HCT116 (cell line): ENCODE results near the gene SAMD13. TPM values are rescaled to one million over a fixed set of nuclear protein-coding genes. Genes with fewer than 3 reads are reported as not detected.

Experiments
- ATAC-seq: fragments of 200-7000 bp; cut with Tn5 transposase; 2 replicates; pipeline ENCODE4 v1.9.1; 2020; ENCODE audit warnings: mild to moderate bottlenecking, moderate library complexity
- BruUV-seq: library from RNA; stranded (reverse); fragments of 400-500 nt; replicated peaks from 2 replicates; lab custom pipeline; 2021; lab: Mats Ljungman, UMichigan
- CTCF ChIA-PET: fragments of 300-600 bp; sonication (Branson Sonifier 250); formaldehyde crosslinking; loops from one replicate; lab custom pipeline; 2021; ENCODE audit warnings: antibody characterized with exemption; lab: Charles Lee
- POLR2A ChIA-PET: fragments of 300-600, 350-600 bp; sonication (Branson Sonifier 250); formaldehyde crosslinking; loops from one replicate; lab custom pipeline; 2021; ENCODE audit warnings: antibody characterized with exemption; lab: Charles Lee
- RAD21 ChIA-PET, 2 experiments: fragments of 300-600 bp; sonication (Branson Sonifier 250); formaldehyde crosslinking; loops; one replicate each; lab custom pipeline; 2023; ENCODE audit warnings: low total read pairs in 2 of 2; ENCODE audit not compliant: uncharacterized antibody in 2 of 2, unreplicated experiment in 2 of 2, low non-redundant PET in 1 of 2; lab: Charles Lee
- DNase-seq: peaks from one replicate; pipeline ENCODE4 v3.0.0-alpha.2; 2010; ENCODE audit warnings: low read depth, low spot score
- H2AFZ ChIP-seq: fragments of 200-600 bp; shearing (Covaris generic), sonication (generic); 2 replicates; pipeline ENCODE4 v1.6.1; 2017; ENCODE audit warnings: low read depth, mixed run types, mixed read lengths, antibody characterized with exemption, low read length; ENCODE audit not compliant: poor library complexity, severe bottlenecking
- H3K27ac ChIP-seq: 2 replicates; pipeline ENCODE4 v1.5.1; 2012; ENCODE audit warnings: low read depth, low read length
- H3K27me3 ChIP-seq: fragments of 200-600 bp; sonication (generic); 2 replicates; pipeline ENCODE4 v1.6.1; 2016; ENCODE audit warnings: mixed run types, low read length, mixed read lengths; ENCODE audit not compliant: insufficient read depth
- H3K36me3 ChIP-seq, 2 experiments: fragments of 200-500 bp in 1 of 2; fragments of 200-600 bp in 1 of 2; sonication (Bioruptor generic) in 1 of 2; sonication (generic) in 1 of 2; 2 replicates each; pipeline versions ENCODE4 v1.5.1 to v1.6.1; 2014 to 2016; ENCODE audit warnings: low read length in 2 of 2, inconsistent platforms in 1 of 2, mixed read lengths in 1 of 2, mixed run types in 1 of 2; ENCODE audit not compliant: insufficient read depth in 2 of 2, control insufficient read depth in 1 of 2
- H3K4me1 ChIP-seq, 2 experiments: fragments of 200-600 bp in 1 of 2; sonication (generic) in 1 of 2; 2 replicates each; pipeline versions ENCODE4 v1.5.1 to v1.6.1; 2012 to 2017; ENCODE audit warnings: low read length in 2 of 2, inconsistent platforms in 1 of 2, mild to moderate bottlenecking in 1 of 2, mixed read lengths in 1 of 2, mixed run types in 1 of 2, moderate library complexity in 1 of 2; ENCODE audit not compliant: insufficient read depth in 2 of 2, control insufficient read depth in 1 of 2
- H3K4me2 ChIP-seq: fragments of 200-600 bp; sonication (generic); 2 replicates; pipeline ENCODE4 v1.6.1; 2017; ENCODE audit warnings: mixed run types, low read length, mixed read lengths
- H3K4me3 ChIP-seq, 2 experiments: fragments of 200-600 bp in 1 of 2; sonication (generic) in 1 of 2; replicated peaks in 1 of 2; 2 replicates each; pipeline ENCODE4 v1.5.1; 2011 to 2016; ENCODE audit warnings: low read length in 2 of 2, control low read depth in 1 of 2, low read depth in 1 of 2, mild to moderate bottlenecking in 1 of 2, mixed read lengths in 1 of 2, mixed run types in 1 of 2
- H3K79me2 ChIP-seq: fragments of 200-600 bp; sonication (generic); 2 replicates; pipeline ENCODE4 v1.6.1; 2017; ENCODE audit warnings: mild to moderate bottlenecking, mixed run types, low read length, moderate library complexity, mixed read lengths; ENCODE audit not compliant: insufficient read depth
- H3K9ac ChIP-seq: fragments of 200-600 bp; sonication (generic); 2 replicates; pipeline ENCODE4 v1.6.1; 2016; ENCODE audit warnings: low read length, mixed read lengths
- H3K9me2 ChIP-seq: fragments of 200-600 bp; sonication (generic), shearing (Covaris generic); 2 replicates; pipeline ENCODE4 v1.6.1; 2017; ENCODE audit warnings: mixed run types, mild to moderate bottlenecking, moderate library complexity; ENCODE audit not compliant: insufficient read depth
- H3K9me3 ChIP-seq, 2 experiments: fragments of 200-500 bp in 1 of 2; fragments of 200-600 bp in 1 of 2; sonication (Bioruptor generic) in 1 of 2; sonication (generic) in 1 of 2; 2 replicates each; pipeline ENCODE4 v1.6.1; 2014 to 2017; ENCODE audit warnings: low read length in 2 of 2, mixed read lengths in 2 of 2, inconsistent platforms in 1 of 2, low read depth in 1 of 2, mild to moderate bottlenecking in 1 of 2, mixed run types in 1 of 2, moderate library complexity in 1 of 2; ENCODE audit not compliant: control insufficient read depth in 1 of 2, insufficient read depth in 1 of 2
- H4K20me1 ChIP-seq: fragments of 200-600 bp; sonication (generic), shearing (Covaris generic); 2 replicates; pipeline ENCODE4 v1.6.1; 2017; ENCODE audit warnings: mixed run types, mild to moderate bottlenecking, moderate library complexity; ENCODE audit not compliant: insufficient read depth
- CEBPB ChIP-seq: IDR thresholded peaks from 2 replicates; pipeline ENCODE4 v1.6.1; 2012; ENCODE audit warnings: low read depth
- EGR1 ChIP-seq: IDR thresholded peaks from 2 replicates; pipeline ENCODE4 v1.6.1; 2012; ENCODE audit warnings: low read depth
- SIN3A ChIP-seq: IDR thresholded peaks from 2 replicates; pipeline ENCODE4 v1.6.1; 2012; ENCODE audit warnings: low read depth
- SP1 ChIP-seq: IDR thresholded peaks from 2 replicates; pipeline ENCODE4 v1.6.1; 2012; ENCODE audit warnings: low read depth
- ZFX ChIP-seq: fragments of 450-650 bp; IDR thresholded peaks from 2 replicates; pipeline ENCODE4 v1.6.1; 2017
- intact Hi-C: fragments of 100-400 bp; cut with micrococcal nuclease; formaldehyde crosslinking; loops from 2 replicates; pipeline ENCODE4 v1.10.0; 2022
- total RNA-seq: library from RNA; stranded (reverse); gene quantifications from one replicate; pipeline ENCODE4 v1.2.1, GENCODE V29; 2021; ENCODE audit not compliant: unreplicated experiment
- TF ChIP-seq, protein P1 (sequence below): IDR thresholded peaks from 2 replicates; pipeline ENCODE4 v1.6.1; 2012

The SAMD13 gene
- total RNA-seq, 1 experiment from 2014 or later, result 14.9 TPM

DNA sequence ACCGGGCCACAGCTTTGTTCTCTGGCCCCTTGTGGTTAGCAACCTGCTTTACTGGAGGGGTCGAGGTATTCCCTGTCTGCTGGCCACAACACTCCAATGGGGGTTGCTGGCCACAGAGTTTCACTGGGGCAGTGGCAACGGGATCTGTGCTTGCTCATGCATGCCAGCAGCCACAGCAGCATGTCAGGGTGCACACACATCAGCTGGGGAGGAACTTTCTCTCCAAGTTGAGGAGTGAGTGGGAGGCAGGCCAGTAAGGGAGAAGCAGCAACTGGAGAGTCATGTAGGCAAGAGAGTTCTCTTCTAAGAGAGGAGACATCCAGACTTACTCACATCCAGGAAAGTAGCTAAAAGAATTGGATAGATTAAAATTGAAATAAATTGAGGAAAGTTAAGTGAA lies 38.0 kb downstream of the SAMD13 start:
- POLR2A ChIA-PET, result interaction anchor here (1.1 to 1.5 kb wide), 2 partner anchors 8 to 36 kb away, joined by 3 to 9 read pairs; no protein-coding TSS in a partner anchor
- no peaks in the 10 kb centered on the region for H4K20me1 ChIP-seq
- H3K4me2 ChIP-seq, result peak overlapping the region; percentile 40
- H3K36me3 ChIP-seq, result peaks cover 0 to 4% of the 10 kb centered on the region in 2 experiments; a peak in 1 of 4 replicates
- no peak for DNase-seq
- H3K9ac ChIP-seq, result no peak overlapping the region
- CTCF ChIA-PET, result no interaction called here
- peak; percentile 39; the same call in 1 of the 2 replicates for ATAC-seq
- peaks cover 9 to 18% of the 10 kb centered on the region in 2 experiments; a peak in 2 of 4 replicates for H3K9me3 ChIP-seq
- TF ChIP-seq SP1 (0 out of 2 replicates have a peak, but pooled peaks have one; percentile 8), EGR1 (0 out of 2 replicates have a peak, but pooled peaks have one; percentile 11)
- TF ChIP-seq, protein P1, sequence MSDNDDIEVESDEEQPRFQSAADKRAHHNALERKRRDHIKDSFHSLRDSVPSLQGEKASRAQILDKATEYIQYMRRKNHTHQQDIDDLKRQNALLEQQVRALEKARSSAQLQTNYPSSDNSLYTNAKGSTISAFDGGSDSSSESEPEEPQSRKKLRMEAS, result no peak
- intact Hi-C loops, result no loop called here
- H3K9me2 ChIP-seq, result peaks cover 3% of the 10 kb centered on the region; the same call in 1 of the 2 replicates
- no peak overlapping the region for H2AFZ ChIP-seq
- peaks cover 27 to 28% of the 10 kb centered on the region in 2 experiments for H3K4me1 ChIP-seq
- no TSS peak for BruUV-seq
- no peaks in the 10 kb centered on the region for H3K79me2 ChIP-seq
- RAD21 ChIA-PET, result no interaction called here
- H3K4me3 ChIP-seq, result no peak overlapping the region
- no peaks in the 10 kb centered on the region for H3K27me3 ChIP-seq
- peak overlapping the region; percentile 71 for H3K27ac ChIP-seq

DNA sequence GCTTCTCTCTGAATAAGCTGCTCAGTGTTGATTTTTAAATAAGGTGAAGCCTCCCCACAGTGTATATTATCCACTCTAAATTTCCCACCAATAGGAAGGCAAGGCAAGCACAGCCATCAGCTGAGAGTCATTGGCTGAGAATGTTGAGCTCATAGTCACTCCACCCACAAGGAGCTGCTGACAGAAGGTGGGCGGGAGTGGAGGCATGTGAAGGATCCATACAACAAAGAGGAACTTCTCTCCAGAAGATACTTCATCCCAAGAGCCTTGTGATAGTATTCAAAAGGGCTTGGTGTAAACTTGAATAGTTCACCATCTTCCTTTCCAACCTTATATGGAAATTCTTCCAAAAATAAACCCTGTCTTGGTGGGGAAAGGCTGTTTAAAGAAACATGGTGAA lies 42.8 kb downstream of the SAMD13 start:
- H3K27me3 ChIP-seq, result no peaks in the 10 kb centered on the region
- no peak overlapping the region for H3K9ac ChIP-seq
- no peaks in the 10 kb centered on the region for H3K36me3 ChIP-seq
- intact Hi-C loops, result no loop called here
- no TSS peak for BruUV-seq
- POLR2A ChIA-PET, result no interaction called here
- H3K9me2 ChIP-seq, result no peaks in the 10 kb centered on the region; the same call in 1 of the 2 replicates
- no peak for TF ChIP-seq SIN3A
- 0 out of 2 replicates have a peak, but pooled peaks have one; percentile 31 for TF ChIP-seq EGR1
- no peak for TF ChIP-seq ZFX
- TF ChIP-seq CEBPB, result no peak
- TF ChIP-seq SP1, result no peak
- peak overlapping the region; percentile 97; the same call in 1 of the 2 replicates for H3K27ac ChIP-seq
- RAD21 ChIA-PET, result no interaction called here
- H3K79me2 ChIP-seq, result no peaks in the 10 kb centered on the region
- H3K4me1 ChIP-seq, result peaks cover 50 to 51% of the 10 kb centered on the region in 2 experiments
- ATAC-seq (no peak), DNase-seq (no peak)
- H2AFZ ChIP-seq, result no peak overlapping the region
- no peaks in the 10 kb centered on the region for H3K9me3 ChIP-seq
- H3K4me2 ChIP-seq, result peak overlapping the region; percentile 13; the same call in 1 of the 2 replicates
- CTCF ChIA-PET, result no interaction called here
- H4K20me1 ChIP-seq, result no peaks in the 10 kb centered on the region
- no peak overlapping the region for H3K4me3 ChIP-seq
